GM19468 (cell line): ENCODE results near the gene LGI1.
"Not testable (repeated sequence)": the region's sequence is repeated elsewhere in the genome, so short reads cannot be mapped to it uniquely, and the experiment has no call there.

ENCODE experiments used
- ATAC-seq: cut with Tn5 transposase; IDR thresholded peaks from one replicate; pipeline ENCODE4 v1.9.1; 2021; ENCODE audit warnings: mild to moderate bottlenecking, moderate library complexity, moderate number of reproducible peaks; ENCODE audit not compliant: unreplicated experiment; ENCODE audit errors: extremely low read depth

LGI1 gene

DNA sequence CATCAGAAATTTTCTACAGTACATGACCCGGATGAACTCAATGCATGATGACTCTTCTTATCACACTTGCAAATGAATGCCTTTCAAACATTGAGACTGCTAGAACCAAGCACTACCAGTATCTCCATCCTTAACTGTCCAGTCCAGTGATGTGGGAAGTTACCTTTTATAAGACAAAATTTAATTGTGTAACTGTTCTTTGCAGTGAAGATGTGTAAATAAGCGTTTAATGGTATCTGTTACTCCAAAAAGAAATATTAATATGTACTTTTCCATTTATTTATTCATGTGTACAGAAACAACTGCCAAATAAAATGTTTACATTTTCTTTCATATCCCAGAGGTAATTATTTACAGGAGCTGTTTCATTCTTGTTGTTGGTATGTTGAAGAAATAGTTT, 40.1 kb downstream of the LGI1 start:
- ATAC-seq: no peak

DNA sequence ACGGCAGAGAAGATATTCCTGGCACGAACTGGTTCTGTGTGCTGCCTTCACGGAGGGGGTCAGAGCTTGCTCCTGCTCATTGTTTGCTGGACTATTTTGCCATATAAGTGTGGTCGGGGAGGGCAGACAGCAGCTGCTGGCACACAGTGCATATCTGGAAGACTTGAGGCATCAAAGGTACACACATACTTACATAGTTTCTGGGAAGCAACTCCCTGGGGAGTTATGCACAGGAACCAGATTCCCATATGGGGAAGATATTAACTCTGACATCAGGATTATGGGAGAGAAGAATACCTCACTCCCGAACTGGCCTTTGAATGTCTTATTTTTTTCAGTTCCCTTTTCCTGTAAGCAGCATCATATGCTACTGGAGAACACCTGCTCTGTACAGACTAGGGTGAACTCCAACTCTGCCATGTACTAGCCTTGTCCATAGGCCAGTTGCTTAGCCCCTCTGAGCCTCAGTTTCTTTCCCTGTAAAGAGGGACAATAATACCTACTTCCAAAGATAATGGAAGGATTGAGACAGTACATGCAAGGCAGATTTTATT, 41.5 kb downstream of the LGI1 start:
- no peak for ATAC-seq

DNA sequence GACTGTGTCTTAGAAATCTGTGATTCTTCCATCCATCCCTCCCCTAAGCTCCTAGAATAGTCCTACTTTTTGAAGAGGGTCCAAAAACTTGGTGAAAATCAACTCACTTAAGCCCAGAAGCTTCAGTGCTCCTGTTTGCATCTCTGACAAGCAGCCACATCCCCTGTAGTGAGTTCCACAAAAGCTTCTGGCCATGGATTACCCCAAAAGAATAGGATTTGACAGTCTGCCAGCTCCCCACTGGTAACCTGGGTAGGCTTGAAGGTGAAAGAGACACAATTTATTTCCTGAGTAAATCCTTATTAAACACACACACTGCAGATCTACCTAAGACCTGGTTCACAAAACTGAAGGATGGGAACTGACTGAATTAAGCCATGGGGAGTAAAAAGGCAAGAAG, 46.5 kb downstream of the LGI1 start:
- no peak for ATAC-seq

DNA sequence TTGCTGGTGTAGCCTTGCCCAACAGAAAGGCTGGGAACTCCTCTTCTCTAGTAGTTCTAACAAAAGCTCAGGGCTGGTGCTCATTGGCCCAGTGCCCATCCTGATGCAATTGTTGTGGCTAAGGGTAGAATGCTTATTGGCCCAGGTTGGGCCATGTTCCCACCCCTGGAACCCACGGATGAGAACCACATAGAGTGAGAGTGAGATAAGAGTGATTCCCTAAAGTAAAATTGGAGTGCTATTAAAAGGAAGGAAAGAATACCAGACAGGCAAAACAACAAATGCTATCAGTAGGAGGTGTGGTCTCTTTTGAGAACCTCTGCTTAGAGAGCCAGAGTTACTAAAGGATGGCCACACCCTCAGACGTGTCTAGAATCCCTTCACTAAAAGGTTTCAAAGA, 49.2 kb downstream of the LGI1 start:
- ATAC-seq: no peak

DNA sequence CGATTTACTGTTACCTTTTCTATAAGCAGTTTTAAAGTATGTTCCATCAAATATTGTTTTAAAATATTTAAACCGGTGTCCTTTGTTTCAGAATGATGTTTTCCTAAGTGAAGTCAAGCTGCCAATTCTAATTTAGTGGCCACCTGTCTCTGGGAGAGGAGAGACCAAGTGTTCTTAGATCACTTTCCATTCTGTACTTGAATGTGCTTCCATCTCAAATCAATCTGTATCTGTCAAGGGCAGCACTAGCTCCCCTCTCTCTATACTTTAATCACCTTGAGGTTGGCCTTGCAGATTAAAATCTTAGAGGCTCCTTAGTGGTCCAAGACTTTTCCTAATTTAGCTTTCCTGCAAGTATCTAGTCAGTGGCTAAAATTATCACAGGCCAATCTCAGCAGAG, 49.6 kb downstream of the LGI1 start:
- ATAC-seq: no peak

DNA sequence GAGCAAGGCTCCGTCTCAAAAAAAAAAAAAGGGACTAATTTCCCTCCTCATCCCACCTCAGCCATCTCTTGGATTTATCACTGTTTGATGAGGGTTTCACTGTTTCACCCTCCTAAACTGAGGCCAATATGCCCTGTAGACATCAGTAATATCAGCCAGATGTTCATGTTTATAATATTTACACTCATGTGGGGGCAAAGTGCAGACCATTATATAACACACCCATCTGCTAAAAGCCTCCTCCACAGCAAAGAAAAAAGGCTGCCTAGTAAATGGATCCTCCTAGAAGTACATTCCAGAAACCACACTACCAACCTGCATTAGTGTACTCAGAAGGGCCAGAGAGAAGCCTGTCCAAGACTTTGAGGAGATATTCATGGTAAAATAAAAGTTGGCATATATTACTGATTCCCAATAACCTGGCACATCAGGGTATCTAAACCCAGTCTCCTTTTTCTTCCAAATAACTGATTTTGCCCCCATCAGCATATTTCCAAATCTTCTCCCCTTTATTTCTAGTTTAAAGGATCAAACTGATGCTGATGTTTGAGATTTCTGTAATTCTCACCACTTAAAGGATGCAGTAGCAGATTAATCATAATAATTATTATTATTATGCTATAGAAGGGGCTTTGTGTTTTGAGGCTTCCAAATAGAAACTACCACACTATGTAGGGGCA, 55.1 kb downstream of the LGI1 start:
- ATAC-seq: no peak

DNA sequence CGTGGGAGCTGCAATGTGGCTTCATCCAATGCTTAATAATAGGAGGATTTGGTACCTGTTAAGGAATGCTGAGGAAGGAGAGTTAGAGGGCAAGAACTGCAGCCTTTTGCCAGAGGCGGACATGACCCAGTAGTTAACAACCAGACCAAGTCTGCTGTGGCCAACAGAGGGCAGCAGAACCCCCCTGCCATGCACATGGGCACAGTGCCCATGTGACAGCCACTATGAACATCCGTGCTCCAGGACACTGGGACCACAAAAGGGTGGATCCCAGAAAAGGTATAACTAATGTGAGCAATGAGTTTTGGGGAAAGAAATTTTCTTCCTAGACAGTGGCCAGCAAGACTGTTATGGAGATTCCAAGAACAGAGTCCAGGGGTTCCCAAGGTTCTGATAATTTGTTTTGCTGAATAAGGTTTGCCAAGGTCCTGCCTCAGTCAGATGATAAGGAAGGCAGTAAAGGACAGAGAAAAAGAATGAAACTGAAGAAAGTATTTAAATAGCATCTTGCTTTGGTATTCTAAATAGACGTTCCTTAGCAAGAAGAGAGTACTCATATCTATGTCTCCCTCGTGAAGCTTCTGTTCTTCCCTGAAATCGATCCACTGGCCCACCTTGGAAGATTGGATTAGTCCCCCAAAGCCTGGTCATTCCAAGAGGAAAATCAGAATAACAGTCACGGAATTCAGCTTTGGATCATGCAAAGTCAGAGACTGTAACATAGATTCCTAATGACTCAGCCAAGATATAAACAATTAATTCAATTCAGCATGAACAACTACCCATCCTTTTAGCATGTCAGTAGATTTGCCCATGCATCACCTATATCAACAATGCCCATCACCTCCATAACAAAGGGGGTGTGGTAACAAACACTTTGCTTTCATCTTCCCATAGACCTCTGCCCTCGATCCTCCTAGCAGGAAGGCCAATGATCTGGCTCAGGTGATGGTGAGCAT, 56.0 kb downstream of the LGI1 start:
- no peak for ATAC-seq

DNA sequence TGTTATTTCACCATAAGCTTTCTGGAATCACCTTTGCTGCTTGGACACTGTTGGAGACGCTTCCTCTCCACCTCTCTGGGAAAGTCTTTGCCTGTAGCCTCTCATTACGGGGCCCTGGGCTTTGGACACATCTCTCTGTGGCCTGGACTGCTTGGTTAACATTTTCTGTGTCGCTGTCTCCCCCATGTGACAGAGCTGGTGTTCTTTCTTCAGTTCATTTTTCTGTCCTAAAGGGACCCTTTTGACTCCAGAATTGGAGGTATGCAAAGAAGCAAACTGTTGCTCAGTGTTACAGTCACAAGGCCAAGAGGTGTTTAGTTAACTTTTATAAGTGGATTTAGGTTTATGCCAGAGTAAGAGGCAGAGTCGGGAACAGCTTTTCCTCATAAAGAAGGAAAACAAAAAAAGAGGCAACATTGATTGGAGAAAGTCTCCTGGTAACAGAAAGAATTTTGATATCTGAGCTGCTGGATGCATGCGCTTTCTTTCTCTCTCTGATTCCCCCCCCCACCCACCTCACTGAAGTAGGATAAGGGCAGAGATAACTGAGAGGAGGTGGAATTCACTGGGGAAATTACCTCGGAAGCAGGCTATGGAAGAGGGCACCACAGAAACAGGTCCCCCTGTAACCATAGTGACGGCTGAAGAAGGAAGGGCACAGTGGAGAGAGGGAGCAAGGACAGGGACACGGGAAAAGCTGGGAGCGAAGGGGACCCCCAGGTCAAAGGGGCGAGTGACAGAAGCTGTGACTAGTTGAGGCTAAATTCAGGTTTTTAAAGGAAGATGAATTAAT, 57.8 kb downstream of the LGI1 start:
- no peak for ATAC-seq

DNA sequence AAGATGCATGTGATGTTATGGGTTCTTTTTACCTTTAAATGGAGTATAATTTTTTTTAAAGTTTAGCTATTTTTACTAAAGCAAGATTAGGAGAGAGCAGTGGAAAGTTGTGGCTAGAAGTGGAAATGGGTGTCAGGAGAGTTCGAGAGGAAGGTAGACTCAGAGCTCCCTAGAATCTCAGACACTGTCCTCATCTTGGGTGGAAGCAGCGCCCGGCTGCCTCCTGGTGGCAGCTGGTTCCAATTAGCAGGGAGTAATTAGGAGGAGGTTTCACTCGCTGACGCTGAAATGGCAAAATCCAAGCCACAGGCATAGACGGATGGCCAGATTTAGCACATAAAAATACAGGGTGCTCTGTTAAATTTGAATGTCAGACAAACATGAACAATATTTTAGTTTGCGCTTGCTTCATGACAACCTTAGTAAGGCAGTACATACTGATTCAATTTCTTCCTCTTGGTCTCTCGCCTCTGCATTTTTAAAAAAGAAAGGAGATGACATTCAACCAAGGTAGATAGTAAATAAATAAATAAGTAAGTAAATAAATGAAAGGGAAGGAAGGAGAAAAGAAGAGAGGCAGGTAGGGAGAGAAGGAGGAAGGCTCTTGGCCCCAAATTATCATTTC, 58.5 kb downstream of the LGI1 start:
- ATAC-seq: no peak

DNA sequence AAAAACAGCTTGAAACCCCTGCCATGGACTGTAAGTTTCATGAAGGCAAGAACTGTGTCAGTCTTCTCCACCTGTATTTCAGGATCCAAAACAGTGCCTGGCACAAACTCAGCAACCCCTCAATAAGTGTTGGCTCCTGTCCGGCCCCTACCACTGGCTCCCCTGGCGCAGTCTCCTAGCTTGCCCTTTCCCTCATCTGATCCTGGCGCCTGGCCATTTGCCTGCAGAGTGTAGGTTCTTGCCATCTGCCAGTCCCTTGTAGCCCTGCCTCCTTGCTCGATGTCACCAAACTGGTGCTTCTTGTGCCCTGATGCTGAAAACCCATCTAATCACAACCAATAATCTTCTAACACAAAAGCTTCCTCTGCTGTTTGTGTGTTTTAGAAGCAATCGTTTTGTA, 60.4 kb downstream of the LGI1 start:
- ATAC-seq: no peak

DNA sequence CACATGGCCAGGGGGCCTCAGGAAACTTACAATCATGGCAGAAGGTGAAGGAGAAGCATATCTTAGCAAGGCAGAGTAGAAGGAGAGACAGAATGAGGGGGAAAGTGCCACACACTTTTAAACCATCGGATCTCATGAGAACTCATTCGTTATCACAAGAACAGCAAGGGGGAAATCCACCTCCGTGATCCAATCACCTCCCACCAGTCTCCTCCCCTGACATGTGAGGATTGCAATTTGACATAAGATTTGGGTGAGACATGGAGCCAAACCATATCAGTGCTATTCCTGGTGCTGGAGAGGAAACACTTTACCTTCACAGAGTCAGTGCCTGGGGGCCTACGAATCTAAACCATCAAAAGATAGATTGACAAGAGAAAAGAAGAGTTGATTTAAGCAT, 61.8 kb downstream of the LGI1 start:
- ATAC-seq: no peak

DNA sequence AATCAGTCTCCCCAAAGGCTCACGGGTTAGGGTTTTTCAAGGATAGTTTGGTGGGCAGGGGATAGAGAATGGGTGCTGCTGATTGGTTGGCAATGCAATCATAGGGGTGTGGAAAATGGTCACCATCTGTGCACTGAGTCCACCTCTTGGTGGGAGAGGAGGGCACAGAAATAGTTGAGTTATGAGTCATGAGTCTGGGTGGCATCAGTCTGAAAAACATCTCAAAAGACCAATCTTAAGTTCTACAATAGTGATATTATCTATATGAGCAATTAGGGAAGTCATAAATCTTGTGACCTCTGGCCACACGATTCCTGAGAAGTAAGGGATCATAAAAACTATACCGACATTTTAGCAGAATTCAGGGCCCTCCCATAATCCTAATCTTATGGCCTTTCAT, 62.7 kb downstream of the LGI1 start:
- ATAC-seq: no peak

DNA sequence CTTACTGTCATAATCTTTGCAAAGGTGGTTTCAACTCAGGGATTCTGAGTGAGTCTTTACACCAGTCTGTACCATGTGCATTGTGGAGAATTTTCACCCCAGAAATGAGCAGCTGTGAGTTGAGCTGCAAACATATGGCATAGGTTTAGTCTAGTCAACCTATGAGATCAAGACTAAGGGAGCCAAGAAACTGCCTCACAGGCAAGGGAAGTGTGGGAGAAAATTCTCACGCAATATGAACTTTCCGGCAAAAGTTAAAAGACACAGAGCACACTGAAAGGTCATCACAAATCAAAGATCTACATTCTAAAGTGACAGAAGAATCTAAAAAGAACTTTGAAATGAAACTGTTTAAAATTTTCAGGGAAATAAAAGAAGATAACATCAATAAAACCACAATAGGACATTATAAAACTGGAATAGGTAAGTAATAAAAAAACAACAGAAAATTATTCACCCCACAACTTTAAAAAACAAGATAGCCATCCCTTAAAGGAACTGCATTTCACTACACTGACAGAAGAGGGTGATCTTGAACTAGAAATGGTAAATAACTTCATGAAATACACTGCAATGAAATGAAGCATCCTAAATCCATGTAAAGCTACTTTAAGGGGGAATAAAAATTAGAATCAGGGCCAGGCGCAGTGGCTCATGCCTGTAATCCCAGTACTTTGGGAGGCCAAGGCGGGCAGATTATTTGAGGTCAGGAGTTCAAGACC, 63.5 kb downstream of the LGI1 start:
- no peak for ATAC-seq

DNA sequence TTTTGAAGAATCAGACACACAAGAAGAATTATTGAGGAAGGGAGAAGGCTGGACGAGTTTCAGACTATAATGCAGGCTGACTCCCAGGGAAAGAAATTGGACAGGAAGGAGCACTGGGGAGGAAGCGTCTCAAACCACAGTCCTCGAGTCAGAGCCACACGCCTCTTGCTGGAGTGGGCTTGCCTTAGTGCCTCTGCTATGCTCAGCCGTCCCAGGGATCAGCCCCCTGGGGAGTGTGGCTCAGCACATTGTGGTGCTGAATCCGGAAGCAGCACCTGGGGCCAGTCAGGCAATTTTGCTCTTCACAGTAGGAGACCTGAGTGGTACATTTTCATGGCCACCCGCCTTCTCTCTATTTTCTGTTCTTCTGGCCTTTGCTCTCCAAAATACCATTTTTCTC, 68.6 kb downstream of the LGI1 start:
- ATAC-seq: no peak

DNA sequence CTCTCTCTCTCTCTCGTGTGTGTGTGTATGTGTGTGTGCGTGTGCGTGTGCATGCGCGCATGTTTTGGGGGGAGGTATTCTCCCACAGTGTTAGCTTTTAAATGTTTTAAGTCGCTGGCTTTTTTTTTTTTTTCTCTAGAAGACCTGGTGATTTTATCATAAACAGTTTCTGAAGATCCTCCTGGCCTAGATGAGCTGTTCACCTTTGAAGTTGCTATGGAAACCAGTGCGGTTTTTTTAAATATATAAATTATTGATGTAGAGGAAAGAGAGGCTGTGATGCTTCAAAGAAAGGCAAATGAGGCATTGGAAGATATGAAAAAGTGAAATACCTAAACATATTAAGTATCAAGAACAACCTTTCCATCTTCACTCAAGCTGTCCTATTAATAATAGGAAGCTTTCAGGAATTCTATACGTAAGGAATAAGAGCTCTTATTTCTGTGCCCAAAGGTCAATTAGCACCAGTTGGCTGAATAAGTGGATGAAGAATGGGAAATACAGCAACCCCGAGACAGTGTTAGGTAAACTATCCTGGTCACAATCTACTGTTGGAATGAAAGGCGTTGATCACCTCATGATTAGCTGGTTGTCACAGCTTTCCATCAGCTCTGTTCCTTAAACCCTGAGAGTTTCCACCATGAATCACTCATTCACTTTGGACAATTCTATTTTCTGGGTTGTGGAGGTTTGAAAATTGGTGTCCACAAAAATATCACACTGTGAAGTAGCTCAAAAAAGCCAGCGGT, 69.5 kb downstream of the LGI1 start:
- ATAC-seq: no peak

DNA sequence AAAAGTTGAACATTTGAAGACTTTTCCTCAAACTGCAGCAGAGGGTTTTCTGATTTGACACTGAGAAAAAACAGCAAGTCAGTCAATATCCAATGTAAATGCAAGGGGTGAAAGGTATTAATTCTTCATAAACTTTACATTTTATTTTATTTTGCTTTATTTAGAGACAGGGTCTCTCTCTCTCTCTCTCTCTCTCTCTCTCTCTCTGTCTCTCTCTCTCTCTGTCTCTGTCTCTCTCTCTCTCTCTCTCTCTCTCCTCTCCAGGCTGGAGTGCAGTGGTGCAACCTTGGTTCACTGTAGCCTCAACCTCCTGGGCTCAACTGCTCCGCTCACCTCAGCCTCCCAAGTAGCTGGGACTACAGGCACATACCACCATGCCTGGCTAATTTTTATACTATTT, 73.3 kb downstream of the LGI1 start:
- not testable (repeated sequence) for ATAC-seq

DNA sequence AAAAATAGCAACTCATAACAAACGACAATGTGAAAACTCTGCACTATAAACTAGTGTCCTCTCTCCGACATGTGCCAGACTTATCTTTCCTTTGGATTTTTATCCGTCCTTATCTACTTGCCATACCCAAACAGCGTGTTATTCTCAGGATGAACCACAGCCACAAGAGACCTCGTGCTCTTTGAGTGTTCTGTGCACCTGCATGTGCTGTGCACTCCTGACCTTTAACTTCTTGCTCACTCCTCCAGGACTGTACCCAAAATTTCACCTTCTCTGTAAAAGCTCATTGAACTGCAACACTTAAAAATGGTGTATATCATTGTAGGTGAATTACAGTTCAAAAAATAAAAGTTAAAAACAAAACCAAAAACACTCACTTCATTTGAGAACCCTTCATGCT, 78.0 kb downstream of the LGI1 start:
- no peak for ATAC-seq

DNA sequence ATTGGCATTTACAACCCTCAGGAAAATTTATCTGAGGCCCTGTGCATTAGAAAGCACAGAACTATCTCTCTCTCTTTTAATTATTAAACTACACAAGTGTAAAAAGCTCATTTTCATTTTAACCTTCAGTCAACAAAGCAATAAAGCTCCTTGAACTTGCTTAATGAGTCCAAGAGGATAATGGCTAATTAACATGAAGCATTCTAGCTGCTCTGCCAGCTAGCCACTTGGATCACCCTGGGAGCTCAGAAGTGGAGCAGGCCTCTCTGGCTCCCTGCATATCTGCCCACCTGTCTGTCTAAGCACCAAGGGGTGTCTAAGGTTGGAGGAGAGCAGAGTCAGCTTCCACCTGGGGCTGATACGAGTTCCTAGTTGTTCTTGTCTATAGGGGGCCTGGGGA, 80.1 kb downstream of the LGI1 start:
- no peak for ATAC-seq

DNA sequence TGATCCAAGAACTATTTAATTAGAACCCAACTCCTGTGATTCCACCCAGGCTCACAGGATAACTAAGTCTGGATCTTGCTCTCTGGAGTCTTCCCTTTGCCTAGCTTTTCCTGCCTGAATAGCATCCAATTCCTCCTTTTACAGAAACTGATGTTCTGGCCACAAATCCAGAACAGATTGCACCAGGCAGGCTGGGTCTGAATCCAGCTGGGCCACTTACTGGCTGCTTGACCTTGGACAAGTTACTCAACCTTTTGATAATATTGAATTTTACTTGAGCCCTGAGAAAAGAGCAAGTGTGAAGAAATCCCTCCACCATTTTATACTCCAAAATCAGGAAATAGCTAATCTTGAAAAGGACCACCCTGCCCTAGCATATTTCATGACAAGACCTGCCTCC, 80.5 kb downstream of the LGI1 start:
- no peak for ATAC-seq
